HG02973 (cell line): ENCODE results near the gene FSTL4.

Experiments used
- ATAC-seq: cut with Tn5 transposase; IDR thresholded peaks from one replicate; pipeline ENCODE4 v1.9.1; 2021; ENCODE audit warnings: moderate library complexity; ENCODE audit not compliant: unreplicated experiment

Gene FSTL4

GRCh38 chr5:133332439-133333024 is 279.8 kb downstream of the FSTL4 start:
- ATAC-seq, result no peak

DNA sequence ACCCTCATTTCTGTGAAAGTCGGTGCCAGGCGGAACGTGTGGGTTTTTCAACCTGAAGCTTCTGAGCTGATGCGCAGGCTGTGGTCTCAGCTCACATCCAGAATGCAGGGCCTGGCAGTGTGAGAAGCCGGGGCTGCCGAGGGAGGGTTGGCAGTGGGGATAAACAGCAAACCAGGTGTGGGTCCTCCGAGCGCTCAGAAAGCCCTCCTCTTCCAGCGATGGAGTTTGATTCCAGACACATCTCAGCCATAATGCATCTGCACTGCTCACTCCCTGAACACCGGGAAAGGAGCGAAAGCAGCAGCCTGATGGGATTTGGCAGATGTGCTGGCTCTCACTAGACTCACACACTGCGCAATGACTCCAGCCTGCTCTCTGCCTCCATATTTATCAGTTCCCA is 280.4 kb downstream of the FSTL4 start:
- no peak for ATAC-seq

DNA sequence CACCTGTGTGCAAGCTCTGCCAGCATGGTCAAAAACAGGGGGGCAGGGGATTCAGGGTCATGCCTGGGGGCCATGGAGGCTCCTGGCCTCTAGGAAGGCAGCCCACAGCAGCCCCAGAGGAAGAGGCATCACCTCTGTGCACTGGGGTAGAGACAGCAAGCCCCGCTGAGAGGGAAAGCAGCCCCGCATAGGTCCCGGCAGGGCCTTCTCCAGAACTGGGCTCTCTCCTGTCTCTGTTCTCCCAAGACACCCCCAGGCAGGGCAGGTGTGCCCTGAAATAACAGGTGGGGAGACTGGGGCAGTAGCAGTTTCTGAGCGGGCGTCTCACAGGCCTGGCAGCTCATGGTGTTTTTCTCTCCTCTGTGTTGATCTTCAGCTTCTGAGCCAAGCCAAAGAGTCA is 281.4 kb downstream of the FSTL4 start:
- ATAC-seq, result no peak

DNA sequence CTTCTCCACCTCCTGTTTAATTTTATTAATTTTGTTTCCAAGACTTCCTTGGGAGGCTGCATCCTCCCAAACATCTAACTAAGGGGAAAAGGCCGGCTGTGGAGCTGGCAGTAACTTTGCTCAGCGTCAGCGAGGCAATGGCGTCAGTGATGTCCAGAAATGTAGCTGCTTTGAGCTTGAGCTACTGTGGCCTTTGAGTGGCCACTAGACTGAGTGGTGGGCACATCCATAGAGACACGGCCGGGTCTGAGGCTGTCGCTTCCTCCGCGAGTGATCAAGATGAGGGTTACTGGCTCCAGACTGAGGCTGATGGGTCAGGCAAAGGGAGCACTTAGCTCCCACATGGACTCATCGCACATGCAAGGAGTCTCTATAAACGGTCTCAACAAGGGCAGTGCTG is 283.5 kb downstream of the FSTL4 start:
- no peak for ATAC-seq

- no peak for ATAC-seq
Observed at GRCh38 chr5:133327946-133328401, 284.4 kb downstream of the FSTL4 start.

- ATAC-seq, result no peak
Observed at GRCh38 chr5:133326361-133326760, 286.0 kb downstream of the FSTL4 start.

GRCh38 chr5:133325864-133326263 is 286.5 kb downstream of the FSTL4 start:
- ATAC-seq, result no peak

DNA sequence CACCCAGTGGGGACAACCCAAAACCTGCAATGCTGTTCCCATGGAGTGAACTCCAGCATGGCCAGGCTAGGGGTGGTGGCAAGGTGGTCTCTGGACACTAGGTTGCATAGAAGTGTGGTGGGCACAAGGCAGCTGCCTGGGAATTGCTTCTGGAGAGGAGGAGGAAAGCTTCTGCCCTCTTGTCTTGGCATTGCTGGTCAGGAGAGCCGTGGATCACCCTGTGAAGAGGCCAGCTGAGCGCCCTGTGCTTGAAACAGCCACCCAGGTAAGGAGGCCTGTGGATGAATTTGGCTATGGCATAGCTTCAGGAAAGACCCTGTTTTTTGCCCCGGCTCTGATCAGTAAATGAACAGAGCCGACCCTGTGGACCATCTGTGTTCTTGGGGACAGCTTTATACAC is 287.4 kb downstream of the FSTL4 start:
- no peak for ATAC-seq

DNA sequence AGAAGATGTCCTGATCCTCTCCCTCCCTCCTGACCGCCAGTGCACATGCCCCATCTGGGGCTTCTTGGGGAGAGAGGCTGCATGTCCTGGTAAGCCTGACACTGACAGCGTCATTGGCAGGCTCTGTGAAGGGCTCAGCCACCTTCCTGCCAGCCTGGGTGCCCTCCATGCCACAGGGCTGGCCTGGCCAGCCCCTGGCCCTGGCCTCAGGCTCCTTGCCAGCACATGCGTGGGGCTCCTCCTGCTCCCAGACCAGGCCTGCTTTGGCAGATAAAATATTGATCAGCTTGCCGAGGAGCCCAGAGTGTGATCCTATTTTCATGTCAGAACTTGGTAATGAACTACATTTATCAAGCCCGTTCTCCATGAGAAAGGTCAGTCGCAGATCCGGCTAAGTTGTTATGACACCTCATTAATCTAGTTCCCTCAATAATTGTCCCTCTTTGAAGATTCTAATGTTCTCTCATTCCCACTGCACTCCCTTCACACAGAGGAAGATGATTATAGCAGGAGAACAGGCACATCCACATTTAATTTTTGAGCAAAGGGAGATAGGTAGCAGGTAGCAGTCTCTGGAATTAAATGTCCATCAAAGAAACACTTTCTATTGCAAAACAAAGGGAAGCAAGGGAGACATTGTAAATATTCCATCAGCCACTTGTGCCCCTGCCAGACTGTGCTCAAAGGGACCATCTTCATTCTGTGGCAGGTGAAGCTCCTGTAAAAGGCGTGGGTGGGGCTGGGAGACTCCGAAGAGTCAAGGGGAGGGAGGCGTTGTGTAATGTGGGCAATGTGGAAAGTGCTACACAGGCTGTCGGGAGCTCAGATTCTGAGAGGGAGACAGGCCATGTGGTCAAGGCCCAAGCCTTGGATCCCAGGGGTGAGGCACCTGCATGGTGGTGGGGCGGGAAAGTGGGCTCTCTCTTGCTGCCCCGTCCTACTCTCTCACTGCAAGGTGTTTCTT is 288.6 kb downstream of the FSTL4 start:
- no peak for ATAC-seq

DNA sequence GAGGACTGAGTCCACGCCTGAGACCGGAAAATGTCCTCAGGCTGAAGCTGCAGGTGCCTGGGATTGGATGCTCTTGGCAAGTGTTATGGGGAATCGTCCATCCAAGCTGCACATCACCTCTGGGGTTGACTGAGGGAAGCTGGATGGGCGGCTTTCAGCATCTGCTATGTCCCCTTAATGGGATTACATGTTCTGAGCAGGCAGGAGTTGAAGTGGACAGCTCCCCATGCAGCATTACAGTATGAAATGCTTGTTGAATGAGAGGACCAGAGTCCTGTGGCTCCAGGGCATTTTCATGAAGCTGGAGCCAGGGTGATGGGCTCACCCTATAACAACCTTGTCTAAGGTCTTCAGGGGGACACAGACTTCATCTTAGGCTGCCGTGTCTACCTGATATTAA is 289.6 kb downstream of the FSTL4 start:
- no peak for ATAC-seq

DNA sequence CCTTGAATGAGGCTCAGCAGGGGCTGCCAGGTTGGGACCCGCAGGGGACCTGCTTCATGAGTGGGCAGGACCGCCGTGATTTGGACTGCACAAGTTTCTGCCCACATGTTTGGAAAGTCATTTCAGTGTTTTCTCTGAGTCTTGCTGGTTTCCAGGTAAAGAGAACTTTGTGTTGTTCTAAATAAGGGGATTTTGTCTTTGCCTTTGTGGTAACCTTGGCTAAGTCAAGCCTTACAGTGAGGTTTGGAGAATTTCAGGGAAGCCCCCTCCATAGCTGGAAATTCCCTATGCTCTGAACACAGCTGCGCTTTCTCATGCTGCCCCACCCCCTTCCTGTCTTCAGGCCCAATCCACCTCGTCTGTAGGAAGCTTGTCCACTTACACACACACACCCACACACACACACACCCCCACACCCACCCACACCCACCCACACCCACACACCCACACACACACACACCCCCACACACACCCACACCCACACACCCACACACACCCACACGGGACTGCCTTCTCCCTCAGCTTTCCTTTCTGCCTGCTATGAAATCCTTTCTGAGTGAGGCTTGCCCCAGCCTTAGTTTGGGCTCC is 290.4 kb downstream of the FSTL4 start:
- peak; percentile 43 for ATAC-seq

DNA sequence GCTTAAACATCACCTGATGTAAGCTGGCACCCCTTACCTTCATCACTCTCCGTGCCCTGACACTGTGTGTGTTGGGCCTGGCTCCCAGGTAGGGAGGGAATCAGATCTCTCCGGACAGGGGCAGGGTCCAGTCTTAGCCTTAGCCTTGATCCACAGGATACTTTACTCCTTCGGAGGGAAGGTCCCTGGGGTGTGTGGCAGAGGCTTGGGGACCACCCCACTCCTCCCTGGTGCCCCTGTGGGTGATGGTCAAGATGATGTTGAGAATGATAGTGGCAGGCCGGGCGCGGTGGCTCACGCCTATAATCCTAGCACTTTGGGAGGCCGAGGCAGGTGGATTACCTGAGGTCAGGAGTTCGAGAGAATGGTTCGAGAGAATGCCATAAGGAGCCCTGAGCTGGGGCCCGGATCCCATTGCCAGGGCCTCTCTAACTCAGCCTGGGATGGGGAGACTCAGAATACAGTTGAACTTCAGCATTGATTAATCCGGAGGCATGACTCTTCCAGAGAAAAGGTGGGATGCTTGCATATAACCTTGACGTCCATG is 291.0 kb downstream of the FSTL4 start:
- no peak for ATAC-seq

- no peak for ATAC-seq
Observed at GRCh38 chr5:133319905-133320520, 292.3 kb downstream of the FSTL4 start.

DNA sequence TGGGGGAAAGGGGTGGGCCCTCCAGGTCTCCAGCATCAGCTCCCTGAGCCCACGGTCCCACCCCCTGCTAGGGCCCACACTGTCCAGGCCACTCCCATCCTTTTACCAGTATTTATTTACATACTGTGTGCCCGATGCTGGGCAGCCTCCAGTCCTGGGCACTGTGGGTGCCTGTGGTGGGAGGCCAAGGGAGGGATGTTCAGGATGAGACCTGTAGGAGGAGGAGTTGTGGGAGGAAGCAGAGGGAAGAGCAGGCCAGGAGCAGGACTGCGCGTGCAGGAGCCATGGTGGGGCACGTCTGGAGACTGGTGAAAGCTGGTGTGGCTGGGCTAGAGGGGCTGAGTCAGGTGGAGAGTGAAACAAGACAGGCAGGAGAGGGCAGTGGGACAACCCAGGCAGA is 293.1 kb downstream of the FSTL4 start:
- ATAC-seq, result no peak

GRCh38 chr5:133317558-133317957 is 294.8 kb downstream of the FSTL4 start:
- no peak for ATAC-seq

DNA sequence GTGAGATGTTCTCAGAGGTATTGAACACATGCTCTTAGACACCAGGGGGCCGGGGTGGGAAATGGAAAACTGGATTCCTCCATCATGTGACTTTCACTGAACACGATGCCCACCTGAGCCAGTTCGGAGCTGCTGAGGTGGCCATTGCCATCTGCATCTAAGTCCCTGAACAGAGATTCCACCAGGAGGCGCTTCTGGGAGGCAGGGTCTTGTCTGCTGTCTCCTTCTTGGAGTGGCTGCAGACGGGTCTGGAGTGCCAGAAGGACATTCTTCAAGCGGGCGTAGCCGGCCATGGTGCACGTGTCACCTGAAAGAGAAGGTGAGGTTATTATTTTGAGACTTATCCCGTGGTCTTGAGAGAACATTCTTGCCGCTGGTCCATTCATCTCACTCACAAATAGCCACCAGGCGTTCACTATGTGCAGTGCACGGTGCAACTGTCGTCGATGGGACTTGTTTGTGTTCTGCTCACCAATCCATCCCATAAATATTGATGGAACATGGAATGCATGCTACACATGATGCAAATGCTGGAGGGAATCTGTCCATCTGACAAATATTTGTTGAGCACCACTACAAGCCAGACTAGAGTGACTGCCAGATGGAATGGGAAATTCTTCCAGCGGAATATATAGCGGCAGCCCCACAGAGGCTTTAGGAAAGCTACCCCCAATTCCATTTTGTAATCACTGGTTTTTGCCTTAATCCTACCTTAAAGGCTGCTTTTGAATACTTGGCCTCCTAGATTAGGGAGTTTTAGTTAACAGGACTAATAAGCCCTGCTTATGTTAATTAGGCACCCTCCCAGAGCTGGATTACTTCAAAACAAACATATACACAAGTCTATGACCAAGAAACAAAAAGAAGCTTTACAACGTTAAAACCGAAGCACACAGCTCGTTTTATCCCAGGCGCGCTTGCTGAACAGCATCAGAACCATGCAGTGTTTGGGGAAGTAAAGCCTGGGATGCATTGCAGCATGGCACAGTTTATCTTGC is 295.7 kb downstream of the FSTL4 start:
- ATAC-seq, result no peak

DNA sequence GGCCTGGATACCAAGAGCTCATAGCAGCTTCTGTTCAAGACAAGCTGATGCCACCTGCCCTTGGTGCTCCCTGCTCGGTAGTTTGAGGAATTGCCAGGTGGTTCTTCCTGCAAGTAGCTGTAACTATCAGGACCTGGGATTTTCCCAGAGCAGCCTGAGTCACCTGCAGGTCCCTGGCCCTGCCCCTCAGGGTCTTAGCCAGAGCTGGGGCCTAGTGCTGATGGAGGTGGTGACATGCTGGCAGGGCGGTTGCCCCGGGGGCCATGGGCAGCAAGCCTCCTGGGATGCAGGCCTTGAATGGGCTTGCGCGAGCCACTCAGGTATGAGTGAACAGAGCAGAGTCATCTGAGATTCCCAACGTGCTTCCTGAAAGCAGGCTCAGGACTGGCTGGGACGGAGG is 298.3 kb downstream of the FSTL4 start:
- ATAC-seq, result no peak

DNA sequence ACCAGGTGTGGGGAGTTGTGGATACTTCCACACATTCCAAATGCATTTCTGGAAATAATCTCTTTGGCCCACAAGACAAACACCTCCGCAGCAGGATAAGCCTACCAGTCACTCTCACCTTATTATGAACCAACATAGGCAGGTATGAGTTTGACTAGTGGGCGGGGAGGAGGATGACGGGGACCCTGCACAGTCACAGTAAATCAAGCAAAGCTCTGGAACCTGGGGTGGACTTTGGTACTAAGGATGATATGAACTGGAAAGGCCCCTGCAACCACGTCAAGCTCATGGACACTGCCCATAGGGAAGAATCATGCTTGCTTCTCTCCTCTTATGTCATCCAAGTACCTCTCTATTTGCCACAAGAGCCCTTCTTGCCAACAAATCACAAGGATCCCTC is 301.2 kb downstream of the FSTL4 start:
- no peak for ATAC-seq

- ATAC-seq, result no peak
Observed at GRCh38 chr5:133309984-133310621, 302.2 kb downstream of the FSTL4 start.
